ENCODE results near the gene STK24. TPM values are rescaled to one million over a fixed set of nuclear protein-coding genes. Genes with fewer than 3 reads are reported as not detected.
A peak's percentile ranks its signal among the peaks of the same experiment; 100 is the strongest.

Gene STK24
- total RNA-seq, 5 donors from 2014 or later (not counting 1 experiment from before 2014, with no cell fraction given) = 92.1 to 143 (median 113) TPM

DNA sequence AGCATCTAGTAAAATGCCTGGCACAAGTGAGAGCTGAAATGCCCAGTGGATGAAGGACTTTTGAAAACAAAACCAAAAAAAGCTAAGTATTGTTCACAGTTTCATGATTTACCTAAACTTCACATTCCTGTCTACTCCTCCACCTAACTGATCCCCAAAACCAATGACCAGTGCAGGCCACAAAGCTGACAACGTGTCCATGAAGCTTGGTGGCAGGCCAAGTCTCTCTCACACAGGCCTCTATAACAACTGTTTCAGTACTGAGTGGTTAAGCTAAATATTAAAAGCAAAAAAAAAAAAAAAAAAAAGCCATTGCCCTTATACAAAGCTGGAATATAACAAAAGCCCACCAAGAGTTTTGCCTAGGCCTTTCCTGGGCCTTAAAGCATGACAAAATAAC lies 36.4 kb downstream of the STK24 start:
- no peak overlapping the region for H3K4me3 Mint-ChIP-seq
- WGBS (ENCODE audit: insufficient coverage) = no CpG with 5 or more reads among the region's 1 CpG
- no peak overlapping the region for H3K27ac Mint-ChIP-seq
- Histone ChIP-seq H3K4me1 (ENCODE audit: control insufficient read depth in 1 of 2, extremely low read depth in 1 of 2, insufficient read depth in 2 of 2, low read length in 2 of 2) (peaks cover 24 to 81% of the 10 kb centered on the region in 2 experiments), H3K27me3 (replicated peaks in 1 of 2; ENCODE audit: control insufficient read depth in 2 of 2, extremely low read depth in 1 of 2, insufficient read depth in 2 of 2, low read length in 1 of 2) (no peaks in the 10 kb centered on the region), H3K9me3 (no peaks in the 10 kb centered on the region), H3K36me3 (ENCODE audit: control insufficient read depth in 2 of 2, extremely low read depth in 1 of 2, insufficient read depth in 1 of 2, low read length in 1 of 2) (peaks cover 0 to 3% of the 10 kb centered on the region in 2 donors), H3K27ac (ENCODE audit: low read length) (no peak overlapping the region), H3K4me3 (ENCODE audit: control insufficient read depth in 1 of 2, extremely low read depth in 1 of 2, low read length in 1 of 2) (no peak overlapping the region)
- ChIA-PET CTCF (interaction anchor here in 1 of 2 donors (0.7 kb wide), 2 partner anchors 24 to 67 kb away, joined by 5 to 9 read pairs; no protein-coding TSS in a partner anchor), POLR2A (interaction anchor here in 1 of 2 donors (0.5 to 0.6 kb wide), 3 partner anchors 10 to 59 kb away, joined by 3 to 4 read pairs (median 4); no protein-coding TSS in a partner anchor)
- H3K27me3 Mint-ChIP-seq = no peaks in the 10 kb centered on the region
- ATAC-seq (replicated peaks in 1 of 4) = no peak
- no peaks in the 10 kb centered on the region for H3K9me3 Mint-ChIP-seq
- H3K4me1 Mint-ChIP-seq = peaks cover 97 to 99% (median 98%) of the 10 kb centered on the region in 3 donors
- peaks cover 25% of the 10 kb centered on the region for H3K36me3 Mint-ChIP-seq
- no peak for DNase-seq

DNA sequence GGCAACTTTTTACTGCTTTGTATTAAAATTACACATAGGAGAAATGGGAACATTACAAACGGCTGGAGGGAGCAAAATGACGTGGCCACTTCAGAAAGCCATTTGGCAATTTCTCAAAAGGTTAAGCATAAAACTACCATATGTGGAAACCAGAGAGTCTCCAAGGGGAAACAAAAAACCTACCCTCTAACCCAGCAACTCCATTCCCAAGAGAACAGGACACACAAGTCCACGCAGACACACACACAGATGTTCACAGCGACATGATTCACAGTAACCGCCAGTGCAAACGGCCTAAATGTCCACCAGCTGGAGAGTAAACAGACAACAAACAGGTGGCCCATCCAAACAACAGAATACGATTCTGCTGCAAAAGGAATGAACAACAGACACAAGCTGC lies 37.2 kb downstream of the STK24 start:
- ChIA-PET CTCF (no interaction called here), POLR2A (no interaction called here)
- no peak overlapping the region for H3K27ac Mint-ChIP-seq
- H3K9me3 Mint-ChIP-seq = no peaks in the 10 kb centered on the region
- no peaks in the 10 kb centered on the region for H3K9me3 ChIP-seq
- 95% methylated on average over 5 of the region's 7 CpGs for WGBS (ENCODE audit: insufficient coverage)
- H3K27me3 Mint-ChIP-seq = no peaks in the 10 kb centered on the region
- peaks cover 24 to 86% of the 10 kb centered on the region in 2 experiments for H3K4me1 ChIP-seq (ENCODE audit: control insufficient read depth in 1 of 2, extremely low read depth in 1 of 2, insufficient read depth in 2 of 2, low read length in 2 of 2)
- no peak overlapping the region for H3K4me3 Mint-ChIP-seq
- H3K36me3 ChIP-seq (ENCODE audit: control insufficient read depth in 2 of 2, extremely low read depth in 1 of 2, insufficient read depth in 1 of 2, low read length in 1 of 2) = peaks cover 0 to 3% of the 10 kb centered on the region in 2 donors
- peaks cover 25% of the 10 kb centered on the region for H3K36me3 Mint-ChIP-seq
- no peak overlapping the region for H3K4me3 ChIP-seq (ENCODE audit: control insufficient read depth in 1 of 2, extremely low read depth in 1 of 2, low read length in 1 of 2)
- H3K27ac ChIP-seq (ENCODE audit: low read length) = no peak overlapping the region
- H3K27me3 ChIP-seq (replicated peaks in 1 of 2; ENCODE audit: control insufficient read depth in 2 of 2, extremely low read depth in 1 of 2, insufficient read depth in 2 of 2, low read length in 1 of 2) = no peaks in the 10 kb centered on the region
- no peak for DNase-seq
- H3K4me1 Mint-ChIP-seq = peaks cover 98 to 99% (median 98%) of the 10 kb centered on the region in 3 donors
- ATAC-seq (replicated peaks in 1 of 4) = no peak

DNA sequence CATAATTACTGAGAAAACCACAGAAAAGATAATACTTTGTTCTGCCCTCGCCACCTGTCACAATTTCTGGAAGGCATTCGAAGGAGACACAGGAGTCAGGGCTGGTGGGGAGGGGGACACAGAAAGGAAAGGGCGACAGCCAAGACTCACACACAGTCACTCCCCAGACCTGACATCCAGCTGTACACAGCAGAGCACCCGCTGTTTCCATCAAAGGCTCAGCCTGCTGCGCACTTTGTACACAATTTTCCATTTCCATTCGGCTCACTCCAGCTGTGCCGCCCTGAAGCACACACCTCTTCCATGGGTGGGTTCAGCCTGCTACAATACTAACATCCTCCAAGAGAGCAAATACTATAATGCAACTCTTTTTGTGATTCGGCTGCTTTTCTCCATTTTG lies 38.0 kb downstream of the STK24 start:
- DNase-seq (no peak), ATAC-seq (replicated peaks in 1 of 4) (no peak)
- ChIA-PET CTCF (interaction anchor here in 1 of 2 donors (0.6 kb wide), 1 partner anchor 114 kb away, joined by 3 read pairs; no protein-coding TSS in a partner anchor), POLR2A (interaction anchor here in 1 of 2 donors (0.6 kb wide), 1 partner anchor 93 kb away, joined by 3 read pairs; no protein-coding TSS in a partner anchor)
- Histone ChIP-seq H3K9me3 (no peaks in the 10 kb centered on the region), H3K27me3 (replicated peaks in 1 of 2; ENCODE audit: control insufficient read depth in 2 of 2, extremely low read depth in 1 of 2, insufficient read depth in 2 of 2, low read length in 1 of 2) (no peaks in the 10 kb centered on the region), H3K4me3 (ENCODE audit: control insufficient read depth in 1 of 2, extremely low read depth in 1 of 2, low read length in 1 of 2) (no peak overlapping the region), H3K4me1 (ENCODE audit: control insufficient read depth in 1 of 2, extremely low read depth in 1 of 2, insufficient read depth in 2 of 2, low read length in 2 of 2) (peaks cover 19 to 87% of the 10 kb centered on the region in 2 experiments), H3K36me3 (ENCODE audit: control insufficient read depth in 2 of 2, extremely low read depth in 1 of 2, insufficient read depth in 1 of 2, low read length in 1 of 2) (peaks cover 0 to 3% of the 10 kb centered on the region in 2 donors), H3K27ac (ENCODE audit: low read length) (no peak overlapping the region)
- Mint-ChIP-seq H3K4me1 (peaks cover 98 to 99% (median 98%) of the 10 kb centered on the region in 3 donors), H3K9me3 (no peaks in the 10 kb centered on the region), H3K4me3 (peak overlapping the region in 2 of 3 donors; percentile 26 to 36), H3K36me3 (peaks cover 25% of the 10 kb centered on the region), H3K27ac (peak overlapping the region in 1 of 2 donors; percentile 53), H3K27me3 (no peaks in the 10 kb centered on the region)
- WGBS (ENCODE audit: insufficient coverage) = 89% methylated on average over 4 of the region's 8 CpGs

DNA sequence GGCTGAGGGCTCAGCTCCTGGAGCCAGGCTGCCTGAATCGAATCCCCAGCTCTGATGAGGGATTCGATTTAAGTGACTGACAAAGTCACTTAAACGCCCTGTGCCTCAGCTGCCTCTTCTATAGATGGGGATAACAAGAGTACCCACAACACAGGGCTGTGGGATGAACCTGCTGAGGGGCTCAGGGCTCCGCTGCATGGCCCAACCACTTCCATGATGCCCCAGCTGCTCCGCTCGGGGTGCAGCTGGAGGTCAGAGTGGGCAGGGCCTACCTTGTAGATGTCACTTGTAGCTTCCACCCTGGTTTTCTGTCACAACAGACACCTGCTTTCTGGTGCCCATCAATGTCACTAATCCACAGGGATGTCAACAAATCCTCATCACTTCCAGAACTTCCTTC lies 39.2 kb downstream of the STK24 start:
- Mint-ChIP-seq H3K9me3 (no peaks in the 10 kb centered on the region), H3K4me1 (peaks cover 94% of the 10 kb centered on the region in 3 donors), H3K27me3 (no peaks in the 10 kb centered on the region), H3K4me3 (peak overlapping the region in 1 of 3 donors; percentile 61), H3K27ac (peak overlapping the region in 1 of 2 donors; percentile 11), H3K36me3 (peaks cover 25% of the 10 kb centered on the region)
- H3K4me1 ChIP-seq (ENCODE audit: control insufficient read depth in 1 of 2, extremely low read depth in 1 of 2, insufficient read depth in 2 of 2, low read length in 2 of 2) = peaks cover 13 to 85% of the 10 kb centered on the region in 2 experiments
- no peaks in the 10 kb centered on the region for H3K9me3 ChIP-seq
- ATAC-seq (replicated peaks in 1 of 4) (peak in 2 of 4 experiments; percentile 15 to 63), DNase-seq (peak in 1 of 35 experiments; percentile 38)
- H3K27me3 ChIP-seq (replicated peaks in 1 of 2; ENCODE audit: control insufficient read depth in 2 of 2, extremely low read depth in 1 of 2, insufficient read depth in 2 of 2, low read length in 1 of 2) = no peaks in the 10 kb centered on the region
- ChIA-PET POLR2A (no interaction called here), CTCF (interaction anchor here in 1 of 2 donors (0.6 to 0.7 kb wide), 2 partner anchors 35 to 283 kb away, joined by 3 to 8 read pairs; no protein-coding TSS in a partner anchor)
- H3K27ac ChIP-seq (ENCODE audit: low read length) = no peak overlapping the region
- no peak overlapping the region for H3K4me3 ChIP-seq (ENCODE audit: control insufficient read depth in 1 of 2, extremely low read depth in 1 of 2, low read length in 1 of 2)
- H3K36me3 ChIP-seq (ENCODE audit: control insufficient read depth in 2 of 2, extremely low read depth in 1 of 2, insufficient read depth in 1 of 2, low read length in 1 of 2) = peaks cover 0 to 3% of the 10 kb centered on the region in 2 donors
- 67% methylated on average over 3 of the region's 6 CpGs for WGBS (ENCODE audit: insufficient coverage)

DNA sequence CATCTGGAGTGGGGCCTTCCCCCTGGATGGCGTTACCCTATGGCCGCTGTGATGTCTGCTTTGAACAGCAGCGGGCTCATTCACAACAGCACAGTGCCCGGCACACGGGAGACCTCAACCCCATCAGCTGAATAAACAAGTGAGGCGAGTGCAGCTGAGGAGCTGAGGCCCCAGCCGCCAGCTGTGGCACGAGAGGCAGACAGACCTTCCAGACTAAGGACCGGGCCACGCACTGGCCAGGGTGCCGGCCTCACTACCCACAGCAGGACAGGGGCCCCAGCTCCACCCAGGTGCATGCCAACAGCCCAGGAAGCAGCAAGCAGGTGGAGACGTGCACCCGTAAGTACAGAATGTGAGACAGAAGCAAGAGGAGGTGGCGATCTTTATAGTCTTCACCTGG lies 39.6 kb downstream of the STK24 start:
- Mint-ChIP-seq H3K9me3 (no peaks in the 10 kb centered on the region), H3K27me3 (no peaks in the 10 kb centered on the region), H3K27ac (peak overlapping the region in 1 of 2 donors; percentile 39), H3K4me3 (peak overlapping the region in 2 of 3 donors; percentile 17 to 61), H3K36me3 (peaks cover 25% of the 10 kb centered on the region), H3K4me1 (peaks cover 94% of the 10 kb centered on the region in 3 donors)
- DNase-seq (no peak), ATAC-seq (replicated peaks in 1 of 4) (peak in 2 of 4 experiments; percentile 10 to 32)
- 90% methylated on average over 14 of the region's 14 CpGs for WGBS (ENCODE audit: insufficient coverage)
- Histone ChIP-seq H3K9me3 (no peaks in the 10 kb centered on the region), H3K27me3 (replicated peaks in 1 of 2; ENCODE audit: control insufficient read depth in 2 of 2, extremely low read depth in 1 of 2, insufficient read depth in 2 of 2, low read length in 1 of 2) (no peaks in the 10 kb centered on the region), H3K36me3 (ENCODE audit: control insufficient read depth in 2 of 2, extremely low read depth in 1 of 2, insufficient read depth in 1 of 2, low read length in 1 of 2) (peaks cover 0 to 3% of the 10 kb centered on the region in 2 donors), H3K4me3 (ENCODE audit: control insufficient read depth in 1 of 2, extremely low read depth in 1 of 2, low read length in 1 of 2) (no peak overlapping the region), H3K27ac (ENCODE audit: low read length) (no peak overlapping the region), H3K4me1 (ENCODE audit: control insufficient read depth in 1 of 2, extremely low read depth in 1 of 2, insufficient read depth in 2 of 2, low read length in 2 of 2) (peaks cover 10 to 81% of the 10 kb centered on the region in 2 experiments)
- ChIA-PET CTCF (interaction anchor here in 1 of 2 donors (0.6 to 0.7 kb wide), 2 partner anchors 35 to 283 kb away, joined by 3 to 8 read pairs; no protein-coding TSS in a partner anchor), POLR2A (no interaction called here)

DNA sequence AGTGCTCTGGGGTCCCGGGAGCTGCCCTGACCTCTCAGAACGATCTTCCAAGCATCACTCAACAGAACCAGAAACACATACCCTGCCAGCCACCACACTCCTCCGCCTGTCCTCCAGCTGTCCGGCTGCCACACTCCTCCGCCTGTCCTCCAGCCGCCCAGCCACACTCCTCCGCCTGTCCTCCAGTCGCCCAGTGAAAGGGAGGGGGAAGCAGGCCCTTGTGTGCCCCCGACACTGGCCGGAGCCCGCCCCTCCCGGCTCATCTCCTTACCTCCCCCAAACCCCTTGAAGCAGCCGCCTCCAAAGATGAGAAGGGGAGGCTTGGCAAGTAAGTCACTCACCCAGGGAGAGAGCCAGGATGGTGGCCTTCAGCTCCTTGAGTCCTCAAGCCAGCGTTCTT lies 40.2 kb downstream of the STK24 start:
- POLR2A ChIA-PET = no interaction called here

More for the DNA sequence above, 40.2 kb downstream of the STK24 start:
- H3K36me3 ChIP-seq (ENCODE audit: control insufficient read depth in 2 of 2, extremely low read depth in 1 of 2, insufficient read depth in 1 of 2, low read length in 1 of 2) = peaks cover 0 to 6% of the 10 kb centered on the region in 2 donors
- peak overlapping the region; percentile 27 to 52 for H3K27ac Mint-ChIP-seq
- H3K27me3 ChIP-seq (replicated peaks in 1 of 2; ENCODE audit: control insufficient read depth in 2 of 2, extremely low read depth in 1 of 2, insufficient read depth in 2 of 2, low read length in 1 of 2) = no peaks in the 10 kb centered on the region
- peaks cover 5 to 81% of the 10 kb centered on the region in 2 experiments for H3K4me1 ChIP-seq (ENCODE audit: control insufficient read depth in 1 of 2, extremely low read depth in 1 of 2, insufficient read depth in 2 of 2, low read length in 2 of 2)
- H3K27me3 Mint-ChIP-seq = no peaks in the 10 kb centered on the region
- H3K27ac ChIP-seq (ENCODE audit: low read length) = no peak overlapping the region
- DNase-seq (no peak), ATAC-seq (replicated peaks in 1 of 4) (no peak)
- H3K9me3 ChIP-seq = no peaks in the 10 kb centered on the region
- WGBS (ENCODE audit: insufficient coverage) = 95% methylated on average over 4 of the region's 14 CpGs
- CTCF ChIA-PET = interaction anchor here in 1 of 2 donors (1.0 kb wide), 1 partner anchor 17 kb away, joined by 4 read pairs; no protein-coding TSS in a partner anchor
- H3K4me3 ChIP-seq (ENCODE audit: control insufficient read depth in 1 of 2, extremely low read depth in 1 of 2, low read length in 1 of 2) = no peak overlapping the region
- peak overlapping the region; percentile 21 to 61 (median 24) for H3K4me3 Mint-ChIP-seq
- peaks cover 25% of the 10 kb centered on the region for H3K36me3 Mint-ChIP-seq
- peaks cover 94% of the 10 kb centered on the region in 3 donors for H3K4me1 Mint-ChIP-seq
- H3K9me3 Mint-ChIP-seq = no peaks in the 10 kb centered on the region
